ENCODE data around the gene NANP. TPM values are rescaled to one million over a fixed set of nuclear protein-coding genes. Genes with fewer than 3 reads are reported as not detected.

NANP gene
- 5.0 and 11.2 TPM in 2 replicates for total RNA-seq (2011; cell fraction: chromatin; rRNA removed; ENCODE audit: low replicate concordance)
- total RNA-seq (2011; cell fraction: nucleolus; rRNA removed) = 4.0 and 5.0 TPM in 2 replicates
- total RNA-seq (2011; cell fraction: nucleoplasm; rRNA removed) = 7.5 and 10.3 TPM in 2 replicates
- total RNA-seq (2014; rRNA removed) (5.4 TPM in 2 replicates), total RNA-seq (2014; rRNA removed; fragmentation: Illumina TruSeq; extraction: Trizol) (6.9 and 7.9 TPM in 2 replicates), total RNA-seq (2015; rRNA removed; fragmentation: Illumina TruSeq; extraction: Trizol) (5.7 and 6.3 TPM in 2 replicates), total RNA-seq (2021) (5.7 and 6.0 TPM in 2 replicates), polyA plus RNA-seq (2011; rRNA removed) (7.1 and 8.2 TPM in 2 replicates), polyA plus RNA-seq (2014; fragmentation: Illumina TruSeq; extraction: Trizol) (7.3 and 8.4 TPM in 2 replicates), polyA plus RNA-seq (2014; fragmentation: Nextera tagmentation; extraction: Ambion mirVana) (1 to 10 TPM; 6.9 to 7.9 TPM), polyA plus RNA-seq (2014; rRNA removed) (5.4 and 7.5 TPM in 2 replicates), polyA minus RNA-seq (2011; rRNA and poly(A)+ RNA removed) (7.7 and 8.1 TPM in 2 replicates), Bru-seq, nascent RNA (percentile 84 among the genes with signal in this experiment), BruChase-seq, experiment 1, labeled RNA remaining after a 2-hour chase (percentile 78 among the genes with signal in this experiment), BruChase-seq, experiment 2, labeled RNA remaining after a 6-hour chase (percentile 79 among the genes with signal in this experiment)
- 3.5 and 6.0 TPM in 2 replicates for polyA plus RNA-seq (2011; cell fraction: cytosol; rRNA removed)
- polyA plus RNA-seq (2011; cell fraction: nucleus; rRNA removed) = 2.1 and 3.2 TPM in 2 replicates
- polyA plus RNA-seq (2012) = 4.0 and 4.6 TPM in 2 replicates
- 2.6 and 3.9 TPM in 2 replicates for polyA minus RNA-seq (2011; cell fraction: cytosol; rRNA and poly(A)+ RNA removed)
- polyA minus RNA-seq (2011; cell fraction: nucleus; rRNA and poly(A)+ RNA removed) = 2.0 and 3.4 TPM in 2 replicates
- long read RNA-seq, experiment 1, transcript NANP-201 (2 exons, 3,964 nt) = major isoform, 51 of 66 reads
- long read RNA-seq, experiment 1, partial matches to known transcripts = 0 of 66 reads
- long read RNA-seq, experiment 1, other reads (novel, unspliced or antisense) = 15 of 66 reads
- long read RNA-seq, experiment 2, partial matches to known transcripts = 0 of 9 reads
- long read RNA-seq, experiment 2, other reads (novel, unspliced or antisense) = 6 of 9 reads
- long read RNA-seq, experiment 3, transcript NANP-201 (2 exons, 3,964 nt) = major isoform, 5 of 7 reads
- long read RNA-seq, experiment 3, partial matches to known transcripts = 0 of 7 reads
- long read RNA-seq, experiment 3, other reads (novel, unspliced or antisense) = 2 of 7 reads

GRCh38 chr20:25623736-25624499, at the start of gene NANP:
Gene NANP (minus strand): TSS chr20:25624014. CDS start chr20:25623948, 66 bp downstream.
- H3K4me2 ChIP-seq (ENCODE audit: insufficient read depth, low read length) = peak within 1 kb of the TSS; percentile 90
- POLR2A ChIA-PET = no interaction called here
- no peaks in the 10 kb centered on the region for H3K9me3 ChIP-seq (replicated peaks; ENCODE audit: control insufficient read depth, insufficient read depth, low read depth, low read length)
- no TSS peak for BruUV-seq (replicated peaks)
- in situ Hi-C loops (cut with MboI) (no loop called here), intact Hi-C loops (cut with micrococcal nuclease) (loop anchor here (5.0 kb wide), 1 partner anchor 73 kb away; the partner anchor contains the start of gene ZNF337)
- peak within 1 kb of the TSS; percentile 94 for H3K27ac ChIP-seq (ENCODE audit: extremely low read depth, low read depth, low read length)
- no peaks in the 10 kb centered on the region for H3K27me3 ChIP-seq (ENCODE audit: control insufficient read depth in 2 of 2, insufficient read depth in 2 of 2, low read length in 2 of 2)
- peak; percentile 60 for FAIRE-seq
- peak; percentile 89 for ATAC-seq
- H3K4me1 ChIP-seq (replicated peaks in 1 of 2; ENCODE audit: control insufficient read depth in 2 of 2, insufficient read depth in 2 of 2, low read length in 2 of 2) = peaks cover 10 to 21% of the 10 kb centered on the region in 2 experiments; a peak in 4 of 5 replicates
- CTCF ChIA-PET (ENCODE audit: low intra/inter-chr PET ratio) = no interaction called here
- H2AFZ ChIP-seq (ENCODE audit: low read depth, low read length) = peak within 1 kb of the TSS; percentile 71
- H3K9ac ChIP-seq (ENCODE audit: insufficient read depth in 1 of 2, low read depth in 2 of 2, low read length in 2 of 2) = peak within 1 kb of the TSS; percentile 91 to 98
- DNase-seq (ENCODE audit: extremely low read depth in 1 of 4, low spot score in 3 of 4) = peak; percentile 87 to 94 (median 88)
- H3K36me3 ChIP-seq (ENCODE audit: control insufficient read depth, insufficient read depth, low read length) = peaks cover 8% of the 10 kb centered on the region; the same call in 2 of the 3 replicates
- peaks cover 63% of the 10 kb centered on the region for H3K79me2 ChIP-seq (ENCODE audit: control insufficient read depth, insufficient read depth, low read length)
- no peaks in the 10 kb centered on the region for H3K9me1 ChIP-seq (ENCODE audit: control insufficient read depth, insufficient read depth, low read length)
- under 1% methylated on average over 36 of the region's 81 CpGs for WGBS (ENCODE audit: insufficient coverage, low coverage, missing lambda C conversion rate)
- H3K4me3 ChIP-seq = peak within 1 kb of the TSS; percentile 59
- no peaks in the 10 kb centered on the region for H4K20me1 ChIP-seq (replicated peaks; ENCODE audit: control insufficient read depth, insufficient read depth, low read length)
- TF ChIP-seq SP1 (CRISPR knock-in tag; IDR thresholded peaks at IDR 0.05) (no peak), TEAD4 (IDR thresholded peaks at IDR 0.05; ENCODE audit: low read length) (0 out of 2 replicates have a peak, but pooled peaks have one; percentile 36), TEAD4 (CRISPR knock-in tag; IDR thresholded peaks at IDR 0.05; ENCODE audit: borderline replicate concordance) (no peak), SAFB (IDR thresholded peaks at IDR 0.05; ENCODE audit: borderline replicate concordance, low read depth, low read length) (no peak; the same call in 1 of the 2 replicates), GABPB2 (CRISPR knock-in tag; conservative IDR thresholded peaks at IDR 0.05) (no peak), DEAF1 (CRISPR knock-in tag; IDR thresholded peaks at IDR 0.05) (no peak), POLR2AphosphoS2 (IDR thresholded peaks at IDR 0.05; ENCODE audit: low read length) (no peak), HOMEZ (CRISPR knock-in tag; IDR thresholded peaks at IDR 0.05) (no peak), GABPB1 (CRISPR knock-in tag; IDR thresholded peaks at IDR 0.05) (peak; percentile 54; the same call in 1 of the 2 replicates), CAMTA2 (CRISPR knock-in tag; conservative IDR thresholded peaks at IDR 0.05) (no peak), RBM25 (IDR thresholded peaks at IDR 0.05; ENCODE audit: low read depth, low read length, severe bottlenecking) (peak; percentile 86), PHB2 (IDR thresholded peaks at IDR 0.05; ENCODE audit: low read depth) (no peak), NCOA2 (IDR thresholded peaks at IDR 0.05; ENCODE audit: partially characterized antibody in 2 of 2) (no peak), ZNF436 (CRISPR knock-in tag; IDR thresholded peaks at IDR 0.05) (no peak), SREBF2 (CRISPR knock-in tag; IDR thresholded peaks at IDR 0.05) (no peak)
